Measurements from ENCODE around the gene PGAP6.
"Not testable (repeated sequence)": the region's sequence is repeated elsewhere in the genome, so short reads cannot be mapped to it uniquely, and the experiment has no call there.

- not testable (repeated sequence) for TF ChIP-seq POLR2A (IDR thresholded peaks at IDR 0.05; ENCODE audit: low read length); GATA1 (IDR thresholded peaks at IDR 0.05; ENCODE audit: low read depth, low read length)
Measured at GRCh38 chr16:415170-415498, 33.4 kb upstream of the PGAP6 start.

All from erythroblast (primary cell).